ENCODE data around the gene RNF43. TPM values are rescaled to one million over a fixed set of nuclear protein-coding genes. Genes with fewer than 3 reads are reported as not detected.

Gene RNF43
- total RNA-seq, 4 donors from 2014 or later: 16.0 to 58.3 (median 21.5) TPM

DNA sequence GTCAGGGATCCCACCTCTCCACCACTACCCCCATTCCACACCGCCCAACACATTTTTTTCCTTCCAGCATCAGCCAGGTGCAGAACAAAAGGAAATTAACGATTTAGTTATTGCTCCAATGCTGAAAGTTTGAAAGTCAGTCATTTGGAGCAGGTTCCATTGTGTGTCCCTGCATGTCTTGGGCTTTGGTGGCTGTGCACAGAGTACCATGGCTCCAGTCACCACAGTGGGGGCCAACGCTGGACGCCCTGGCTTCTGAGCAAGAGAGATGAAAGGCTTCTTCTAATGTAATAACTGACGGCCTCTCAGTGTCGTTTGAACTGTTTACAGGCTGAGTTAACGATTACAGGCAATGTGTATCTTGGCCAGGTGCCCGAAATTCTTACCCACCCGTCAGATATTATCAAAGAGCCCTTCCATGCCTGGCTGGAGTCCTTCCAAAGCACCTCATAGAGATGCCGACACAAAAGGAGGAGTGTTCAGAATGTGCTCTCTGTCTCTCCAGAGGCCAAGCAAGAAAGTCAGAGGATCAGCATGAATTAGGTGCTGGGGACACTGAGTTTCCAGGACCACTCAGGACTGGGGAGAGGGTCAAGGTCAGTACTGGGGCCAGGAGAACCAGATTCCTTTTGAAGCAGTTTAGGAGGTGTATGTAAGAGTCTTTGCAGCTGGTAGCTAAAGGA lies 25.9 kb downstream of the RNF43 start:
- 29% methylated on average over 10 of the region's 10 CpGs for WGBS
- TF ChIP-seq EP300 (IDR thresholded peaks at IDR 0.05): no peak
- TF ChIP-seq POLR2A (IDR thresholded peaks at IDR 0.05): no peak
- H3K4me1 ChIP-seq: peaks cover 26% of the 10 kb centered on the region
- no peaks in the 10 kb centered on the region for H3K36me3 ChIP-seq
- no peaks in the 10 kb centered on the region for H3K9me3 ChIP-seq
- no peak for DNase-seq (ENCODE audit: low spot score in 2 of 2)
- no peaks in the 10 kb centered on the region for H3K27me3 ChIP-seq
- H3K4me3 ChIP-seq: no peak overlapping the region
- no peak overlapping the region for H3K27ac ChIP-seq

DNA sequence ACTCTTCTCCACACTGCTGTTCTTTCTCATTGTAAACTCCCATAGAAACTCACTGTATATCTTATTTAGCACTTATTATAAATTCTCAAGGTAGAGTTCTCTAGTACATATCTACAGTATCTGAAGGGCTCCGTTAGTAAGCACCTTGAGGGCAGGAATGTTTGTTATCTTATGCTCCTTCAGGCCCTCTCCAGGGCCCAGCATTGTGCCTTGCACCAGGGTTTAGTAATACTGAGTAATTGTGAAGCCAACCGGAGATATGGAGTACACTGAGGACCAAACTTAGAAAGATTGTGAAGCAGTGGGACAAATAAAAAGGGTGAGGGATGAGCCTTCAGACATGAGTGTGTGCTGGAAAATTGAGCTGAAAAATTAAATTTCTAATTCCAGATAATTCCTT lies 26.4 kb downstream of the RNF43 start:
- no peaks in the 10 kb centered on the region for H3K36me3 ChIP-seq
- no peak overlapping the region for H3K4me3 ChIP-seq
- peaks cover 26% of the 10 kb centered on the region for H3K4me1 ChIP-seq
- no peaks in the 10 kb centered on the region for H3K9me3 ChIP-seq
- TF ChIP-seq POLR2A (IDR thresholded peaks at IDR 0.05) (no peak), EP300 (IDR thresholded peaks at IDR 0.05) (no peak), POLR2AphosphoS5 (IDR thresholded peaks at IDR 0.05) (no peak)
- TF ChIP-seq, protein P1, sequence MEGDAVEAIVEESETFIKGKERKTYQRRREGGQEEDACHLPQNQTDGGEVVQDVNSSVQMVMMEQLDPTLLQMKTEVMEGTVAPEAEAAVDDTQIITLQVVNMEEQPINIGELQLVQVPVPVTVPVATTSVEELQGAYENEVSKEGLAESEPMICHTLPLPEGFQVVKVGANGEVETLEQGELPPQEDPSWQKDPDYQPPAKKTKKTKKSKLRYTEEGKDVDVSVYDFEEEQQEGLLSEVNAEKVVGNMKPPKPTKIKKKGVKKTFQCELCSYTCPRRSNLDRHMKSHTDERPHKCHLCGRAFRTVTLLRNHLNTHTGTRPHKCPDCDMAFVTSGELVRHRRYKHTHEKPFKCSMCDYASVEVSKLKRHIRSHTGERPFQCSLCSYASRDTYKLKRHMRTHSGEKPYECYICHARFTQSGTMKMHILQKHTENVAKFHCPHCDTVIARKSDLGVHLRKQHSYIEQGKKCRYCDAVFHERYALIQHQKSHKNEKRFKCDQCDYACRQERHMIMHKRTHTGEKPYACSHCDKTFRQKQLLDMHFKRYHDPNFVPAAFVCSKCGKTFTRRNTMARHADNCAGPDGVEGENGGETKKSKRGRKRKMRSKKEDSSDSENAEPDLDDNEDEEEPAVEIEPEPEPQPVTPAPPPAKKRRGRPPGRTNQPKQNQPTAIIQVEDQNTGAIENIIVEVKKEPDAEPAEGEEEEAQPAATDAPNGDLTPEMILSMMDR (IDR thresholded peaks at IDR 0.05): no peak
- no peak for DNase-seq (ENCODE audit: low spot score in 2 of 2)
- H3K27ac ChIP-seq: no peak overlapping the region
- H3K27me3 ChIP-seq: no peaks in the 10 kb centered on the region
- 79% methylated on average over 2 of the region's 2 CpGs for WGBS

DNA sequence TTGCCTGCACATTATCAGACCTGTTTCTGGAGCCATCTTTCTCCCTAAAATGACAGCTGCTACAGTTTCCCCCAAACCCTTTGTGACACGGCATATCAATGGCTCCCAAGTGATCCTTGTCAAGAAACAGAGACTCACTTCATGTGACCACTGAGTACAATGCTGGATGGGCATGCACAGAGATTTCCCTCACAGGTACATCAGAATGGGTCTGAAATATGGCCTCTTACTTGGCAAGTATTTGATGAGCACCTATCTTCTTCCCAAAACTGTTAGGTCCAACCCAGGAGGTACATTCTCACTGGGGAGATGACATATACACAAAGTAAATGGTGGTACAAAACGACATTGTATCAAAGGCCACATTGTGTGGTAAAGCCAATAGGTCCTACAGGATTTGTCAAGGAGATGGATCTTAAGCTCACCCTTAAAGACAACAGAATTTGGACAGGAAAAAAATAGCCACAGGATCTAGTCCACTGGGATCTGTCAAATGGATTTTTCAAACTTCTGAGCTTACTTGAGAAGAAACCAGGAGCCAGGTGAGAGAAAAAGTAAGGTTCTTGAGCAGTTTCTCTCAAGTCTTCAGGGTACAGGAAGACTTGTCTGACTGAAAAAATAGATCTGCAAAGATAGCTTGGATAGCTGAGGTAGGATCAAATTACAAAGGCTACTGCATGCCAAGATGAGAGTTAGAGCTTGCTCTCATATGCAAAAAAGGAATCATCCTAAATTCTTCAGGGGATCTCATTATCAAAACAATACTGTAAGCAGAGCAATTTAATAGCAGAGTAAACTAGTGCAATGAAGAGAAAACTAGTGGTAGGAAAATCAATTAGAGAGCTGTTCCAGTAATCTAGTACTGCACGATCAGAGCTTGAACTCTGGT lies 28.8 kb downstream of the RNF43 start:
- DNase-seq (ENCODE audit: low spot score in 2 of 2): no peak
- Histone ChIP-seq H3K27me3 (no peaks in the 10 kb centered on the region), H3K4me1 (peaks cover 39% of the 10 kb centered on the region), H3K27ac (no peak overlapping the region), H3K9me3 (no peaks in the 10 kb centered on the region), H3K36me3 (no peaks in the 10 kb centered on the region), H3K4me3 (no peak overlapping the region)
- no peak for TF ChIP-seq POLR2AphosphoS5 (IDR thresholded peaks at IDR 0.05)
- no peak for TF ChIP-seq EP300 (IDR thresholded peaks at IDR 0.05)
- TF ChIP-seq, protein P1 (IDR thresholded peaks at IDR 0.05): no peak
- TF ChIP-seq POLR2A (IDR thresholded peaks at IDR 0.05): no peak
- WGBS: 53% methylated on average over 3 of the region's 3 CpGs

DNA sequence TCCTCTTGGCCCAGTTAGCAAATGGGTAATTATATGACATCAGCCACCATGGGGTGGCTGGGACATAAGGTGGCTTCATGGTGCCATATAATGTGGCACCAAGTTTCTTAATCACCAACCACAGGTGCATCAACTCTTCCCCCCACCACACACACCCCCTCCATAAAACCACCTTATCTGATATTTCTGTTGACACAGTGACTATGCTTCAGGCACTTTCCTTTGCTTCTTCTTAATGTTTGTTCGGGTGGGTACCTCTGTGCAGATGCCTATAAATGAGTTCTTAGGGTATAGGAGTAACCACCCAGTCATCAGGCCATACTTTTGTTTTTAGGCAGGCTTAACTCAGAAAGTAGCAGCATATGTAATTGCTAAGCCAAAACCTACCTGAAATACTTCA lies 29.5 kb downstream of the RNF43 start:
- Histone ChIP-seq H3K36me3 (no peaks in the 10 kb centered on the region), H3K27me3 (no peaks in the 10 kb centered on the region), H3K4me1 (peaks cover 45% of the 10 kb centered on the region), H3K27ac (no peak overlapping the region), H3K4me3 (no peak overlapping the region), H3K9me3 (no peaks in the 10 kb centered on the region)
- no peak for DNase-seq (ENCODE audit: low spot score in 2 of 2)
- WGBS: 58% methylated on average over 1 of the region's 1 CpG
- TF ChIP-seq POLR2AphosphoS5 (IDR thresholded peaks at IDR 0.05) (no peak), POLR2A (IDR thresholded peaks at IDR 0.05) (no peak), EP300 (IDR thresholded peaks at IDR 0.05) (no peak)
- TF ChIP-seq, protein P1 (IDR thresholded peaks at IDR 0.05): no peak

DNA sequence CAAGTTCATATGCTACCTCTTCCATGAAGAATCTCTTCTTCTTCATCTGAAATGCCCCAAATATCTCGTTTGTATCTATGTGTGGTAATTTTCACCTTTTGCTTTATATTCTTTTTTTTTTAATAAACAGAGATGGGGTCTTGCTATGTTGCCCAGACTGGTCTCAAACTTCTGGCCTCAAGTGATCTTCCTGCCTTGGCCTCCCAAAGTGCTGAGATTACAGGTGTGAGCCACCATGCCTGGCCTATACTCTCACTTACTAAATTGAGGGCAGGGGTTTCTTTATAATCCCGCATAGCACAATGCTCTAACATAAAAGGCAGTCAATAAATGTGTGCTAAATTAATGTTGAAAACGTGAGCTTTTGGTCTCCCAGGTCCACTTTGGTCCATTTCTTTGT lies 30.6 kb downstream of the RNF43 start:
- no peaks in the 10 kb centered on the region for H3K27me3 ChIP-seq
- no peak overlapping the region for H3K4me3 ChIP-seq
- H3K27ac ChIP-seq: no peak overlapping the region
- DNase-seq (ENCODE audit: low spot score in 2 of 2): no peak
- peaks cover 43% of the 10 kb centered on the region for H3K4me1 ChIP-seq
- TF ChIP-seq, protein P1 (IDR thresholded peaks at IDR 0.05): no peak
- no peak for TF ChIP-seq POLR2AphosphoS5 (IDR thresholded peaks at IDR 0.05)
- no peaks in the 10 kb centered on the region for H3K9me3 ChIP-seq
- 91% methylated on average over 3 of the region's 3 CpGs for WGBS
- no peaks in the 10 kb centered on the region for H3K36me3 ChIP-seq
